WTC11 (cell line): ENCODE measurements around the gene RHBDL2.

ENCODE experiments used
- CTCF ChIP-seq: fragments of 200-600 bp; IDR thresholded peaks from 2 replicates; pipeline ENCODE4 v1.8.0; 2022; ENCODE audit warnings: antibody characterized with exemption
- E2F5 ChIP-seq: sonication (generic); formaldehyde crosslinking; IDR thresholded peaks from 2 replicates; pipeline ENCODE4 v1.8.1; 2022; ENCODE audit warnings: mild to moderate bottlenecking, moderate library complexity, missing genetic modification reagents
- USF1 ChIP-seq: sonication (generic); formaldehyde crosslinking; IDR thresholded peaks from 2 replicates; pipeline ENCODE4 v1.8.0; 2022; ENCODE audit warnings: mild to moderate bottlenecking, missing genetic modification reagents
- ZBTB21 ChIP-seq: sonication (generic); formaldehyde crosslinking; IDR thresholded peaks from 2 replicates; pipeline ENCODE4 v1.8.1; 2023; ENCODE audit warnings: mild to moderate bottlenecking, missing genetic modification reagents, borderline replicate concordance
- ZNF232 ChIP-seq: sonication (generic); formaldehyde crosslinking; IDR thresholded peaks from 2 replicates; pipeline ENCODE4 v1.8.0; 2022; ENCODE audit warnings: mild to moderate bottlenecking, missing genetic modification reagents
- ZNF317 ChIP-seq: sonication (generic); formaldehyde crosslinking; IDR thresholded peaks from 2 replicates; pipeline ENCODE4 v1.8.1; 2023; ENCODE audit warnings: low read depth, mild to moderate bottlenecking, moderate library complexity, missing genetic modification reagents, borderline replicate concordance

- no peak for TF ChIP-seq ZNF232
- TF ChIP-seq USF1 (CRISPR knock-in tag): no peak
- TF ChIP-seq CTCF: no peak
- TF ChIP-seq ZBTB21: no peak
- TF ChIP-seq E2F5 (CRISPR knock-in tag): no peak
- TF ChIP-seq ZNF317 (CRISPR knock-in tag): no peak
Observed at GRCh38 chr1:38858833-38859560, 82.6 kb downstream of the RHBDL2 start.
